Measurements from ENCODE around the gene OMP. TPM values are rescaled to one million over a fixed set of nuclear protein-coding genes. Genes with fewer than 3 reads are reported as not detected.

Gene OMP
- total RNA-seq, 2 experiments from 2014 or later: not detected

DNA sequence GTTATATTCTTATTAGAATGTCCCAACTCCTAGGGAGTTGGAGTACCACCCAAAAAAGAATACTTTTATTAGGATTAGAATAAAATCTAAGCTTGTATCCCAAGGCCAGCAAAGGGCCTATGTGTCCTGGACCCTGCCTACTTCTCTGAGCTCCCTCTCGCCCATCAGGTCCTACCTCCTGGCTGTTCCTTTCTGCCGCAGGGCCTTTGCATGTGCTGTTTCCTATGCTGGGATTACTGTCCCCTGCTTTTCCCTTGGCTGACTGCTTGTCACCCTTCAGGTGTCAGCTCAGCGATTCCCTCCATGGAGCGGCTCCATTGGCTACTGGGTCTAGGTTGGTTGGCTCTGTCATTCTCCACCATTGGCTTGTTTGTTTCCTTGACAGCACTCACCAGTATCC lies 38.8 kb downstream of the OMP start:
- CTCF ChIA-PET: interaction anchor here (1.0 kb wide), 1 partner anchor 14 kb away, joined by 3 read pairs; no protein-coding TSS in a partner anchor
- H3K36me3 Mint-ChIP-seq (ENCODE audit: low read depth): no peaks in the 10 kb centered on the region

DNA sequence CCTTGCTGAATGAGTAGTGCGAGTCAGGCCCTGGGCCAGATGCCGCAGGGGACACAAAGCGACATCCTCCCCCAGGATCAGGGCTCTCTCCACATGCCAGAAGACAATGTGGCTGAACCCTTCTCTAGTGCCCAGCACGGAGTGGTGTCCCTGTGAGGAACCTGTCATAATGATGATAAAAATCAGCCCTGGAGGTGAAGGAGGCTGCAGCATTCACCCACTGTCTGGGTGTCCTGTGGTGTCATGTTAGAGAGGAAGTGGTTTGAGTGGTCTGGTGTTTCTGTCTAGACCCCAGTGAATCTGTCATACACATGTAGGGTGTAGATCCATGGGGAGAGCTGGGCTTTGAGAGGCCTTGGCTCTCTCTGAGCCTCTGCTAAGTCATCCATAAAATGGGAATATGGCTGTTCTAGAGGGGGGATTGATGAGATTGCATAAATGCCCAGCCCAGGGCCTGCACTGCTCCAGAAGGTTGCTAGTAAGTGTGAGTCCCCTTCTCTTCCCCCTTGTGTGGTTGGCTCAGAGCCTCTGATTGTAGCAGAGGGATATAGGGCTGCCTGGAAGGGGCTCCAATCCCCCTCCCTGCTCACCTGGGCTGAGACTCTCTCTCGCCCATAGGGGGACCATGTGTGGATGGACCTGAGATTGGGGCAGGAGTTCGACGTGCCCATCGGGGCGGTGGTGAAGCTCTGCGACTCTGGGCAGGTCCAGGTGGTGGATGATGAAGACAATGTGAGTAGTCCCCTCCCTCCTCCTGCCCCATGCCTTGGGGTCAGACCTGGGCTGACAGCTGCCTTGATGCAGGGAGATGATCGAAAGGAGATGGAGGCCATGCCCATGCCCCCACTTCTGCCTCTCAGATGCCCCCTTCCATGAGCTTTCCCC lies 39.7 kb downstream of the OMP start:
- no peak for DNase-seq
- no peak overlapping the region for H3K4me3 Mint-ChIP-seq
- H3K36me3 Mint-ChIP-seq (ENCODE audit: low read depth): no peaks in the 10 kb centered on the region
- peaks cover 11% of the 10 kb centered on the region for H3K27me3 Mint-ChIP-seq (ENCODE audit: low read depth)
- H3K4me1 Mint-ChIP-seq (ENCODE audit: low read depth): no peaks in the 10 kb centered on the region
- CTCF ChIA-PET: interaction anchor here (0.9 kb wide), 1 partner anchor 15 kb away, joined by 3 read pairs; no protein-coding TSS in a partner anchor
- H3K9me3 Mint-ChIP-seq: no peaks in the 10 kb centered on the region
- H3K27ac Mint-ChIP-seq: no peak overlapping the region
- intact Hi-C loops (cut with micrococcal nuclease): no loop called here

More for the DNA sequence above, 38.8 kb downstream of the OMP start:
- no peak overlapping the region for H3K4me3 Mint-ChIP-seq
- DNase-seq: no peak
- no peaks in the 10 kb centered on the region for H3K4me1 Mint-ChIP-seq (ENCODE audit: low read depth)
- H3K9me3 Mint-ChIP-seq: no peaks in the 10 kb centered on the region
- intact Hi-C loops (cut with micrococcal nuclease): no loop called here
- H3K27me3 Mint-ChIP-seq (ENCODE audit: low read depth): peaks cover 17% of the 10 kb centered on the region
- no peak overlapping the region for H3K27ac Mint-ChIP-seq

DNA sequence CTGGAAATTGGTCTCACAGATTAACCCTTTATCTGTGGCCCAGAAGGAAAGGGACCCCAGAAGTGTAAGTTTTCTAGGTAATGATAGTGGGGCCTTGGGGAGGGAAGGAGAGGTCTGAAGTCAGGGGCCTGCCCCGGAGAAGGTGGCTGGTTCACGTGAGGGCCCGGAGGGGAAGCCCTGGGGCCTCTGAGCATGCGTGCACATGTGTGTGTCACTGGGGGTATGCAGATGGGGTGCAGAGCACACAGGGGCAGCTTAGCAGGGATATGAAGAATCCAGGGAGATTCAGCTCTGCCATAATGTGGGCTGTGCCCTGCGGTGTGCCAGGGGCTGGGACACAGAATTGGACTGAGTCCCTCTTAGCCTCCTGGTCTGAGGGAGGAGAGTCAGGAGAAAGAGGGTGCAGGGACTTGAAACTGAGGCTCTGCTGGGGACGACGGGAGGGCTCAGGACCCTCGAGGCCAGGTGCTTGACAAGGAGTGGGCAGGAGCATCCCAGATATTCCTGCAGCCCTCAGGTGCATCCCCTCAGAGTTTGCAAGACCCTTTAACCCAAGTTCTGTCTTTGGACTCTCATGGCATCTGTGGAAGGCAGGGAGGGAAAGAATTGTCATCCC lies 40.9 kb downstream of the OMP start:
- Mint-ChIP-seq H3K27me3 (ENCODE audit: low read depth) (peaks cover 13% of the 10 kb centered on the region), H3K36me3 (ENCODE audit: low read depth) (no peaks in the 10 kb centered on the region), H3K4me1 (ENCODE audit: low read depth) (peaks cover 5% of the 10 kb centered on the region), H3K4me3 (no peak overlapping the region), H3K27ac (no peak overlapping the region), H3K9me3 (no peaks in the 10 kb centered on the region)
- intact Hi-C loops (cut with micrococcal nuclease): no loop called here
- CTCF ChIA-PET: interaction anchor here (0.9 to 1.9 kb wide), 2 partner anchors 17 to 44 kb away, joined by 3 to 4 read pairs; no protein-coding TSS in a partner anchor
- no peak for DNase-seq

DNA sequence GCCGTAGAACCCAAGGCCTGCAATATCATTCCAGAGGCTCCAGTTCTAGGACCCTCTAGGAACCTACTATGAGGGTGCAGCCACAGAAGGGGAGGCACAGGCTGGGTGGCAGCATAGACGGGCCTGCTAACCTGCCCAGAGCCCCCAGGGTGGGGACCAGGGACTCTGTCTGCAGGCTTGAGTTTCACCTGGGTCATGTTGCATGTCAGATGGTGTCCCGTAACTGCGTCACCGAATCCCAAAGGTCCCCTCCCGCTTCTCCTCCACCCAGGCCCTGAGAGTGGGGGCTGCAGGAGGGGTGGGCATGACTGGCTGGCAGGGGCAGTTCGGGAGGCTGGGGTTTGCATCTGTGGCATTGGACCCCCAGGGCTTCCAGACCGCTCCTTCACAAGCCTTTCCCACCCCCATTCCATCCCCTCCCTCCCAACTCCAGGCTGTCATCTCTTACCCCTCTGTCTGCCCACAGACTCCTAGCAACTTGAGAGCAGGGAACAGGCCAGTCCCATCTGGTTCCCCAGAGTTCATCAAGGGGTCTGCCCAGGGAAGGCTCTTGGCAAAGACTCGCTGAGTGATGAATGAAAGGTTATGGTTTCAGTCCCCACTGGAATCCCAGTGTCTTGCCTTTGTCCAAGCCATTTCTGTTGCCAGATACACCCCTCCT lies 41.7 kb downstream of the OMP start:
- intact Hi-C loops (cut with micrococcal nuclease): no loop called here
- no peak overlapping the region for H3K27ac Mint-ChIP-seq
- H3K4me3 Mint-ChIP-seq: no peak overlapping the region
- DNase-seq: no peak
- H3K36me3 Mint-ChIP-seq (ENCODE audit: low read depth): no peaks in the 10 kb centered on the region
- H3K9me3 Mint-ChIP-seq: no peaks in the 10 kb centered on the region
- peaks cover 10% of the 10 kb centered on the region for H3K27me3 Mint-ChIP-seq (ENCODE audit: low read depth)
- peaks cover 5% of the 10 kb centered on the region for H3K4me1 Mint-ChIP-seq (ENCODE audit: low read depth)
- CTCF ChIA-PET: interaction anchor here (0.9 to 1.9 kb wide), 2 partner anchors 17 to 43 kb away, joined by 3 to 4 read pairs; partner anchors contain the start of gene MYO7A

DNA sequence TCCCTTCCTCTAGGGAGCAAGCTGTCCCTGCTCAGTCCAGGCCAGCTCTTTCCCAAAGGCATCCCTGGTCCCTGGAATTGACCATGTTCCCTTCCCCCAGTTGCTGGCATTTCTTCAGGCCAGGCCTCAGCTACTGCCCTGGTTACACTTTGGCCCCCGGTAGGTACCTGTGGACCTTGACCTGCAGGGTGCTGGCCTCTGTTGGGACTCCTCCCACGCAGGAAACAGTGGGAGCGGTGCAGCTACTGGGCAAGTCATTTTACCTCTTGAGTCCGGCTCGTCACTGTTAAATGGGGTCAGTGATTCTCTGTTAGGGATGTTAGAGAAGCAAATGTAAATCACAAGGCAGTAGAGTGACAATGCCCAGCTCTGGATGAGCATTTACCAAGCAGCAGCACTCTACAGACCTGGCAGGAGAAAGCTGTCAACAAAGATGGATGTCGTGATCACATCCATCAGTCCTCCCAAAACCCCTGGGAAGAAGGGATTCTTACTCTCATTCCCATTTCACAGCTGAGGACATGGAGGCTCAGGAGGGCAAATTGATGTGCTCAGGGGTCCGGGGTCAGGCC lies 42.3 kb downstream of the OMP start:
- intact Hi-C loops (cut with micrococcal nuclease): no loop called here
- CTCF ChIA-PET: interaction anchor here (0.9 to 1.9 kb wide), 2 partner anchors 18 to 43 kb away, joined by 3 to 4 read pairs; partner anchors contain the start of gene MYO7A
- peaks cover 5% of the 10 kb centered on the region for H3K27me3 Mint-ChIP-seq (ENCODE audit: low read depth)
- H3K36me3 Mint-ChIP-seq (ENCODE audit: low read depth): no peaks in the 10 kb centered on the region
- no peak overlapping the region for H3K4me3 Mint-ChIP-seq
- no peak for DNase-seq
- no peak overlapping the region for H3K27ac Mint-ChIP-seq
- H3K9me3 Mint-ChIP-seq: no peaks in the 10 kb centered on the region
- peaks cover 5% of the 10 kb centered on the region for H3K4me1 Mint-ChIP-seq (ENCODE audit: low read depth)

DNA sequence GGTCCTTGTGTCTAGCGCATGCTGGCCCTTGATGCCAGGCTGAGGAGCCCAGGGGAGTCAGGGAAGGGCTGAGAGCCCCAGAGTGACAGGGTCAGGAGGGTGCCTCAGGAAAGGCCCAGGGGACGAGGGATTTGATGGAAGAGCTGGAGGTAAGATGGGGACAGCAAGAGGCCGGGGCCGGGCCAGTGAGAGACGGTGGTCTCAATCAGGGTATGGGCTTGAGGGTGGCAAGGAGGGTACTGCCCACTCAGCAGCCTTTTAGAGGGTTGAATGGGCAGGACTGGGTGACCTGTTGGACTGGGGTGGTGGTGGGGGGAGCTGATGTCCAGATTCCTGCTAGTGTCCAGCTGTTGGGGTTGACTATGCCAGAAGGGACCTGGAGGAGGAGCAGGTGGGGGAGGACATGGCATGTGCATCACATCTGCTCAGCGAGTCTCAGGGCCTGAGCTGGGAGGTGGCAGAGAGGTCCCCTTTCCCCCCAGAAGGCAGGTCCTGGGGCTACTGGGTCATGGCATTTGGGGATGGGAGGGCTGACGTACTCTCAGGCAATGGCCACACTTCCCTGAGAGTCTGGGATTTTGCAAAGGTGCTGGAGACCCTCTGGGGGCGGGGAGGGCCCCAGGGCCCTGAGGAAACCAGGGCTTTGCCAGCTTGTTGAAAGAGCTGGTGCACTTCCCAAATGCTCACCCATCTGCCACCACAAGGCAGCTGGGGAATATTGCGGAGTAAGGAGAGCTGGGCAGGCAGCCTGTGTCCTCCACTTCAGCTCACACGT lies 43.8 kb downstream of the OMP start:
- H3K27ac Mint-ChIP-seq: no peak overlapping the region
- H3K27me3 Mint-ChIP-seq (ENCODE audit: low read depth): peaks cover 5% of the 10 kb centered on the region
- H3K9me3 Mint-ChIP-seq: no peaks in the 10 kb centered on the region
- H3K4me1 Mint-ChIP-seq (ENCODE audit: low read depth): peaks cover 5% of the 10 kb centered on the region
- no peaks in the 10 kb centered on the region for H3K36me3 Mint-ChIP-seq (ENCODE audit: low read depth)
- no peak for DNase-seq
- CTCF ChIA-PET: interaction anchor here (0.9 kb wide), 1 partner anchor 43 kb away, joined by 3 read pairs; no protein-coding TSS in a partner anchor
- no peak overlapping the region for H3K4me3 Mint-ChIP-seq
- intact Hi-C loops (cut with micrococcal nuclease): no loop called here

DNA sequence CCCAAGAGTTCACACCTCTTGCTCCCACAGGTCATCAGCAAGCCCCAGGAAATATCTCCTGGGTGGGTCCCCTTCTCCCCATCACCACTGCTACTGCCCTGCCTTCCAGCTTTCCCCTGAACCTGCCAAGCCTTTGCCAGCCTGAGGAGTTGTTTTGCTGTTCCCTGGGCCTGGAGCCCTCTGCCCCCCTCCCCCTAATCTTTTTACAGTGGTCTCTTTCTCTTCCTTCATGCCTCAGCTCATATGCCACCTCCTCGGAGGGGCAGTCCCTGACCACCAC lies 44.3 kb downstream of the OMP start:
- no peak overlapping the region for H3K4me3 Mint-ChIP-seq
- CTCF ChIA-PET: interaction anchor here (0.9 kb wide), 1 partner anchor 42 kb away, joined by 3 read pairs; no protein-coding TSS in a partner anchor

DNA sequence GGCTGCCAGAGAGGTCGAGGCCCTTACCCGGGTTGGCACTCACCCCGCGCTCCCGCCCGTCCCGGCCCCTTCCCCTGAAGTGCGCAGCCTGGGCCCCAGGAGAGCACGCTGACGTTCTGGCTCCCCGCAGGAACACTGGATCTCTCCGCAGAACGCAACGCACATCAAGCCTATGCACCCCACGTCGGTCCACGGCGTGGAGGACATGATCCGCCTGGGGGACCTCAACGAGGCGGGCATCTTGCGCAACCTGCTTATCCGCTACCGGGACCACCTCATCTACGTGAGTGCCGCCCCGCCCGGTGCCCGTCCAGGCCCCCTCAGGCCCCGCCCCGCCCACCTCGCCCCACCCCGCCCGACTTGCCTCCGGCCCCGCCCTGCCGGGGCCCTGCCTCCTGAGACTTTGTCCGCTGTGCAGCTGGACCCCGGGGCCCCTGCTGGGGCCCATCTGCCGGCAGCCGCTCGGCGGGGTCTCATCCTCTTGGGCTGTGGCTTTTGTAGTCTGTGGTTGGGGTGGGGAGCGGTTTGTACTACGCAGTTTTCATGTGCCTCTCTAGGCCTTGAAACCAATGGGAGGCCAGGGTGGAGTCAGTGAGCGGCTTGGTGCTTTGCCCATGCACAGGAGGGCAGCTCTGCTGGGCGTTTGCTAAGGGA lies 45.2 kb downstream of the OMP start:
- Mint-ChIP-seq H3K27me3 (ENCODE audit: low read depth) (peaks cover 5% of the 10 kb centered on the region), H3K36me3 (ENCODE audit: low read depth) (no peaks in the 10 kb centered on the region), H3K4me1 (ENCODE audit: low read depth) (peaks cover 17% of the 10 kb centered on the region), H3K4me3 (peak overlapping the region; percentile 33), H3K27ac (no peak overlapping the region), H3K9me3 (no peaks in the 10 kb centered on the region)
- CTCF ChIA-PET: interaction anchor here (0.6 kb wide), 1 partner anchor 275 kb away, joined by 4 read pairs; no protein-coding TSS in a partner anchor
- intact Hi-C loops (cut with micrococcal nuclease): no loop called here
- peak; percentile 21 for DNase-seq

More for the DNA sequence above, 44.3 kb downstream of the OMP start:
- Mint-ChIP-seq H3K27ac (no peak overlapping the region), H3K27me3 (ENCODE audit: low read depth) (peaks cover 5% of the 10 kb centered on the region), H3K36me3 (ENCODE audit: low read depth) (no peaks in the 10 kb centered on the region), H3K9me3 (no peaks in the 10 kb centered on the region), H3K4me1 (ENCODE audit: low read depth) (peaks cover 9% of the 10 kb centered on the region)
- no peak for DNase-seq
- intact Hi-C loops (cut with micrococcal nuclease): no loop called here

DNA sequence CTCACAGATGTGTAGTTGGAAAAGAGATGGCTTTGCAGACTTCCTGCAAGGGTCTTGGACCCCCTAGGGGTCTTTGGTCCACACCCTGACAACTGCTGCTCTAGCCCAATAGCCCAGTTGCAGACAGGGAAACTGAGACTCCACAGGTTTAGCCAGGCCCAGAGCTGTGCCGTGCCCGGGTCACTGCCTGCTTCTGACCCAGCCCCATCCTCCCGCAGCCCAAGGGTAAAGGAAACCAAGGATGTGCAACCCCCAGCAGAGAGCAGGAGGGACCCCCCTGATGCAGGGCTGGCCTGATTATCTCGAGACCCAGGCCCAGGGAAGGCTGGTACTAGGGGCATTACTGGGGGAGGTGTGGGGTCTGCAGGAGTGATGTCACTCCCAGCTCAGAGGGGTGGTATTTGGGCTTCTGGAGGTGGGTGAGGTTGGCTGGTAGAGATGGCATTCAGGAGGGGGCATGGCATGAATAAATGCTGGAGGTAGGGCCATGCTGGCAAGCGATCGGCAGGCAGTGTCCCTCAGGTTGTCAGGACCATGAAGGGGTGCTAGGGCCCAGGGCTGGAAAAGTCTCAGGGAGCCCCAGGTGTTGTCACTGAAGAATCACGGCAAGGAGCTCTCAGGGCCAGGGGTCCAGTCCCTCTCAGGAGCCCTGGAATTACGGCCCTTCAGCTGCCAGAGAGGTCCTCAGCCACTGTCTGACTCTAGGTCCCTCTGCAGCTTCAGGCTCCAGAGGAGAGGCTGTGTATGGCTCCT lies 46.5 kb downstream of the OMP start:
- Mint-ChIP-seq H3K27me3 (ENCODE audit: low read depth) (peaks cover 5% of the 10 kb centered on the region), H3K4me1 (ENCODE audit: low read depth) (peaks cover 18% of the 10 kb centered on the region), H3K27ac (no peak overlapping the region), H3K36me3 (ENCODE audit: low read depth) (no peaks in the 10 kb centered on the region), H3K4me3 (no peak overlapping the region), H3K9me3 (no peaks in the 10 kb centered on the region)
- intact Hi-C loops (cut with micrococcal nuclease): no loop called here
- CTCF ChIA-PET: interaction anchor here (0.6 to 0.7 kb wide), 2 partner anchors 22 to 498 kb away, joined by 3 read pairs; no protein-coding TSS in a partner anchor
- DNase-seq: no peak

DNA sequence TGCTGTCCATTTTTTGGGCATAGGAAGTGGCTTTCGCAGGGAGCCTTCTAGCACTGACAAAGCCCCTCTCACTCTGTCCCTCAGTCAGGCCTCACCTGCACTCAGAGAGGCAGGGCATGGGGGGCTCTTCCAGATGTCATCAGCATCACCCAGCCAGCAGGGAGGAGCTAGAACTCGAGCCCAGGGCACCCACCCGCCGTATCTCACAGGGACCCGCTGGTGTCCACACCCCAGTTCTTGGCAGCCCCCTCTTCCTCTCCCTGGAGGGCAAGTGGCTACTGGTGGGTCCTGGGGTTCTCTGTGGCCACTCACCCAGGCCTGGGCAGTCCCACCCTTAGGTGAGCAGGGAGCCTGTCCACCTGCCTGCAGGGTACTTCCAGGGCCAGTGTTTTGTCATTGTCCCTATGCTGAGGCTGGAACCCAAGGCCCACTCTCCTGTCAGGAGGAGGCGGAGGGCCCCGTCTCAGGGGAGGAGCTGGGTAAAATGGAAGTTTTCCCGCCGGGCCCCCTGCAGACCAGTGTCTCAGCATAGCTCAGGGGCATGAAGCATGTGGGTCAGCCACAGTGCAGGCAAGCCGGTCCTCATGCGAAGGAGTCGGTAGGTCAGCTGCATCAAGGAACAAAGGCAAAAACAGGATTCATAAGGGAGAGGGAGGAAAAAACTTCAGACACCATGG lies 47.2 kb downstream of the OMP start:
- Mint-ChIP-seq H3K9me3 (no peaks in the 10 kb centered on the region), H3K36me3 (ENCODE audit: low read depth) (no peaks in the 10 kb centered on the region), H3K27me3 (ENCODE audit: low read depth) (peaks cover 5% of the 10 kb centered on the region), H3K4me3 (no peak overlapping the region), H3K4me1 (ENCODE audit: low read depth) (peaks cover 18% of the 10 kb centered on the region), H3K27ac (no peak overlapping the region)
- intact Hi-C loops (cut with micrococcal nuclease): no loop called here
- DNase-seq: no peak
- CTCF ChIA-PET: interaction anchor here (0.7 kb wide), 1 partner anchor 23 kb away, joined by 3 read pairs; no protein-coding TSS in a partner anchor
